GM19193 (cell line): ENCODE results near the gene GRM8.

Source experiments
- POLR2A ChIP-seq: IDR thresholded peaks from 4 replicates; pipeline ENCODE4 v1.6.1; 2011; ENCODE audit not compliant: insufficient read depth, insufficient read length; ENCODE audit errors: extremely low read depth

The GRM8 gene

DNA sequence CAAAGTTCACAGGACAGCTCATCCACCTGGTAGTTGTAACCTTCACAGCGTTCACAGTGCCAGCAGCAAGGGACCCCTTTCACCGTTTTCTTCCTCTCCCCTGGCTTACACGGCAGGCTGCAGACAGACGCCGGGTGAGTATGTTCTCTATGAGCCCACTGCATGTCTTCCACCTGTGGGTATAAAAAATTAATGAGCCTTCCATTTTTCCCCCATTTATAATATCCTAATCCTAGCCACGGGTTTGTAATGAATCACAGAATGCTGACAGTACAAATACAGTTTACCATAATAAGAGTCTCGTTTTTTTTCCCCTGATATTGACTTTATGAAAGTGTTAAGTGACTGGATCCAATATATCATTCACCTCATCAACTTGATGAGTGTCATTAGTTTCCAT is 719.0 kb downstream of the GRM8 start:
- no peak for TF ChIP-seq POLR2A

DNA sequence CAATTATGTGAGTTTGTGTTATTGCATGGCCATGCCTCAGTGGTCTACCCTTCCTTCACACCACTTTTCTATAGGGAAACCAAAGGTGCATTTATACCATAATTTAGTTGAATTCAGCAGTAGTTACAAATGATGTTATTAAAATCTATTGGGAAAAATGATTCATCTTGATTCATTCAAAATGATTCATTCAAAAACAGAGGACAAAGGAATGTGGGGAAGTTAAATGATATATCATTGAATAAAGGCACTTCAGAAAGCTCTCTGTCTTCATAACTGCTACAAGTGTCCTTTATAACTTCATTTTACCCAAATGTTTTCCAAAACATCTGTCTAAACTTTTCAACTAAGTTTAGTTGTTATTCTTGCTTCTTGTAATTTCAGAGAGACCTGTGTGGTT is 722.9 kb downstream of the GRM8 start:
- TF ChIP-seq POLR2A, result no peak

DNA sequence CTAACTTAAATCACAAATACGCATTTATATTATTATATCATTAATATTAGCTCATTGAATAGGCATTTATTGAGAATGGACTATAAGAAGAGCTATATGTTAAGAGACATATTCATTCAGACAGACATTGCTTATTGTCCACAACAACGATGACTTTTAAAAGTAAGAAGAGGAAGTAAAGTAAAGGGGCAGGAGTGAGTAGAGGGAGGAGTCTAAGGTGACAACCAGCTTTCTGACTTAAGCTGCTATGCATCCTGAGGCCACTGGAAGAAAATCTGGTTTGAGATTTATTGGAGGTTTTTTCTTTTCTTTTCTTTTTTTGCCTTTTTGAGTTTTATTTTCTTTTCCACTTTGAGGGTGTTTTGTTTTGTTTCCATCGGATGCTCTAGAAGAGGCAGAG is 723.5 kb downstream of the GRM8 start:
- TF ChIP-seq POLR2A, result no peak

DNA sequence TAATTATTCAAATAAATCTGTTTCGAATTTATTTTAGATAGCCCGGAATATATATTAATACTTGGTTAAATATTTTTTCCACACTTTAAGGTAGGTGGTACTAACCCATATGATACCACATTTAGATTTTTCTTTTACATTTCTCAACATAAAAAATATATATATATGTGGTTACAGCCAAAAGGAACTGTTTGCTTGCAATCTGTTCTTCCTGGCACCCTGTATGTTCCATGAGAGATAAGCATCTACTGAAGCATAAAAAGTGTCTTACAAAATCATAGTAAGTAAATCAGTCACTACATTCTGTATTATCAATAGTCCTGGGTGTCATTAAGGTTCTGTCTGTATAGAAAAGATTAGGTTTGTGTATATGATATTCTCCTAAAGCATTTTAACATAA is 726.8 kb downstream of the GRM8 start:
- no peak for TF ChIP-seq POLR2A

DNA sequence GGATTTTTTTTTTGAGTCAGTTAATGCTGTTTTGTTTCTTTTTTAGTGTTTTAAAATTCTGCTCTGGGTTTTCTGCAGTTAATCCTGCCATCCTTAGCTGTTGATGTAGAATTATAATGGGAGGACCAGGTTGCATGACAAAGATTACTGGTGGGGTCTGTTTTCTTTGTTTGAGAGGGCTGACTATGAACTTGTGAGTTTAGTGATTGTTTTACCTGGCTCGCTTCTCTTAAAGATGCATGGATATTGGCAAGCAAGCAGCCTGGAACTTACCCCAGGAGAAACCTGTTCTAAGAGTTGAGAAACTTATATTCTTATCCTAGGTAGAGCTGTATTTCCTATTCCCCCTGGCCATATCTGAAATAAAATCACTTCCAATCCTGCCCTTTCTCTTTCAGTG is 727.8 kb downstream of the GRM8 start:
- no peak for TF ChIP-seq POLR2A

DNA sequence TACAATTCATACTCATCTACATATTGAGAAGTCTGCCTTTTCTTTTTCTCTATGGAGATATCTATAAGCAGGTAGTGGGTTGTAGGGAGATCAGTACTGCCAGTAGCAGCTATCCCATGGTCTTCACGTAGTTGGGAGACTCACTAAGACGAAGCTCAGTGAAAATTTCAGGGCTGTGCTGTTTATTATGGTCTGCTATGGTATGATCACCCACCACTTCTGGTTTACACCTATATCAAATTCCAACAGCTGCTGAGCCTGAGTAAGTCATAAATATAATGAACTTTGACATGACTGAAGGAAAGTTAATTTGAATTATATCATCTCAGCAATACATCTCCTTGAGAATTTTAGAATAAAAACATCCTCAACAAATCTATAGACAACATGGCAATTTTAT is 741.7 kb downstream of the GRM8 start:
- TF ChIP-seq POLR2A, result no peak

DNA sequence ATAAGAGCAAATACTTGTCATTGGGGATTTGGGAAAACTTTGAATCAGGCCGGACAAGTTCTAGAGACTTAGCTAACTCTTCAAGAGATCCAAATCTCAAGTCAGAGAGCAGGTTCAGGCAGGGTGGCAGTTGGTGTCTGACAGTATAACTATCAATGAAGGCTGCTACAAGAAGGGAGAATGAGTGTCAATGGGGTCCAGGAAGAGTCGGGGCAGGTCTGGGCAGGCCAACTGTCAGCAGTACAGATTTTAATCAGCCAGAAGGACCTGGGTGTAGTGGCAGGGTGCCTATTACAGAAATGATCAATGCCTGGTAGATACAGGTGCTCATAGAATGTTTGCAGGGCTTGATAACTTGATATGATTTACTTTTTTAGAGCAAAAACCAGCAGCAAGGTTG is 751.1 kb downstream of the GRM8 start:
- TF ChIP-seq POLR2A, result no peak

DNA sequence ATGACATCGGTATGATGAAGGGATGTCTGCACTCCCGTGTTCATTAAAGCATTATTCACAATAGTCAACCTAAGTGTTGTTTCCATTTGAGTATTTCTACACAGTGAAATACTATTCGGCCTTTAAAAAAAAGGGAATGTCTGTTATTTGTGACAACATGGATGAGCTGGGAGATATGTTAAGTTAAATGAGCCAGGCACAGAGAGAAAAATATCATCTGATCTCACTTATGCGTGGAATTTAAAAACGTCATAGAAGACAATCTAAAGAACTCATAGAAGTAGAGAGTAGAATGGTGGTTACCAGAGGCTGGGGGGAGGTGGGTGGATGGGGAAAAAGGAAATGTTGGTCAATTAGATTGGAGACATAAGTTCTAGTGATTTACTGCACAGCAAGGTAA is 753.3 kb downstream of the GRM8 start:
- TF ChIP-seq POLR2A, result no peak

DNA sequence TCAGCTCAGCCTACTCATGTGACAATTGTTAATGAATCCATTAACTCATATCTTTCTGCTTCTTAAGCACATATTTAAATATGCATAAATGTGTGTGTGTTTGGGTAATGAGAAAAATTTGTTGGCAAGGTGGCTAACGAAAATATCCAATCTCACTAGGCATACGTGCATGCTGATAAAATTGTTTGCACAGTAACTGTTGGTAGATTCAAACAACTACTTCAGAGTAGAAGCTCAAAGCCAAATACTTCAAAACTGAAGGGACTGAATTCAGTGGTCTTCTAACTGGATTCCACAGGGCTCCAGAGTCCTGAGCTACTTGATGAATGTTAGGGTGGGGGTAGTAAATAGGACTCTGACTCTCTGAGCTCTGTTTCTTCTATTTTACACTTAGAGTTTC is 757.0 kb downstream of the GRM8 start:
- TF ChIP-seq POLR2A, result no peak

DNA sequence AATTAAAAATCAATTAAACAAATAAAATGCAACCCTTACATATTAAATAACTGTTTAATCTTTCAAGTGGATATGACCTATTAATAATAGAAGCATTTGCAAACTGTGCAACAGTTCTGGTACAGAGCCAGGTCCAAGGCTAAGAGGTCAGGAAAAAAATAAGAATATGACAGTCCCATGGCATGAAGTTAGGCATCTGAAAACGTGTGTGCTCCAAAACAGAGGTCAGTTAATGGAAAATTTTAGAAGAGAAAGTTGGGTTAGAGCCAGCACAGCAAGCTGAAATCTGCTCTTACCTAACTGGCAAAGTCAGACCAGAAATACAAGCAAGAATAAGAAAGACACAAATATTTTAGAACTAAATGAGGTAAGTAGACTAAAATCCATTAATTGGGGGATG is 757.7 kb downstream of the GRM8 start:
- no peak for TF ChIP-seq POLR2A

DNA sequence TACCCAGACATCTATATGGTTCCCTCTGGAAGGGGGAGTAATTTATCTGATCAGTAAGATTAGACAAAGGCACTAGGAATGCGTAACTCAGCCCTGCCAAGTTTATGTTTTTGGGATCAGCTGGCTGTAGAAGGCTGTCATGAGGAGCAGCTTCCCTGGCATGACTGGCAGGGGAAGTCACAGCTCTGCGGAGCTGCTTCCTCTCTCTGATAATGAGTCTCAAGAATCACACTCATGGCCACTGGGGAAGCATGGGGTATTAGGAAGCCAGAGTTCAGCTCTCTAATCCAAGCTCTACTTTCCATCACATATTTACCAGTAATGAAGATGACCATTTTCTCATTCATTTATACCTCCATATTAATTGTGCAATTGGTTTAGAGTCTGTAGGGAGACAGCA is 758.9 kb downstream of the GRM8 start:
- TF ChIP-seq POLR2A, result no peak

DNA sequence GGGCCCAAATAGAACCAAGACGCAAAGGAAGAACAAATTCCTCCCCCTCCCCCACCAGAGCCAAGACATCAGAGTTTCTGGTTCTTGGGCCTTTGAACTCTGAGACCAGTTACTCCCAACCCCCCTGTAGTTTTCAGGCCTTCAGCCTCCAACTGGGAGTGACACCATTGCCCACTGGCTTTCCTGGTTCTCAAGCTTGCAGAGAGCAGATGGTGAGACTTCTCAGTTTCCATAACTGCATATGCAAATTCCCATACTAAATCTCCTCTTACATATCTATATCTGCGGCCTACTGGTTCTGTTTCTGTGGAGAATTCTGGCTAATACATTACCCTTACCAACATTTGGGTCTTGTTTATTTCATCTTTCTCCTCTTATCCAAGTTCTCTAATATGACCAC is 762.9 kb downstream of the GRM8 start:
- no peak for TF ChIP-seq POLR2A

DNA sequence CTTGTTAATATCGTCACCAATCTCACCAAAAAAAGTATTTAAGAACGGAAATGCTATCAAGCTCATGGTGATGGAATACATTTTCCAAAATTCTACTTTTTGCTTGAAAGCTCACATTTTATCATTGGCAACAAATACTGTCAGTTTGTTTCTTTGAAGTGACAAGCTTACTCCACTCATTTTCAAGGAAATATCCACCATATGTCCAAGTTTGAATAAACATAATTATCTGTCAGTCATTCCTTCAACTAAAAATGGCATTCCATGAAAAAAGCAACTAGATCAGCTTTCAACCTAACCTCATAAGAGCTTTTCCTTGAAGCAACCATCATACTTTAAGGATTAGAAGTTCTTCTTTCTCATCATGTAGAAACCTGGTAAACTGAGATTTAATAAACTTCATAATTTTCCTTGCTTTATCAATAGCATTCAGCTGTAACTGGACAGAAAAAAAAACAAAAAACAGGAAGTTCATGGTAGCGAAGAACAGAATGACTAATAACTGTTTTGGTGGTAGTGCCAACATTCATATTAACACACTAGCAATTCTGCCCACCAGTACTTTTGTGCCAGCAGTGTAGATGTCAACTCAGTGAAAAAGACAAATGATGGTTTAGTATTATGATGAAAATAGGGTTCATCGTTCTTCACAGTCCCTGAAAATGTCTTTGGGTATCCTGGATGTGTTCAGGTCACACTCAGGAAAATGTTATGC is 764.9 kb downstream of the GRM8 start:
- TF ChIP-seq POLR2A, result no peak

DNA sequence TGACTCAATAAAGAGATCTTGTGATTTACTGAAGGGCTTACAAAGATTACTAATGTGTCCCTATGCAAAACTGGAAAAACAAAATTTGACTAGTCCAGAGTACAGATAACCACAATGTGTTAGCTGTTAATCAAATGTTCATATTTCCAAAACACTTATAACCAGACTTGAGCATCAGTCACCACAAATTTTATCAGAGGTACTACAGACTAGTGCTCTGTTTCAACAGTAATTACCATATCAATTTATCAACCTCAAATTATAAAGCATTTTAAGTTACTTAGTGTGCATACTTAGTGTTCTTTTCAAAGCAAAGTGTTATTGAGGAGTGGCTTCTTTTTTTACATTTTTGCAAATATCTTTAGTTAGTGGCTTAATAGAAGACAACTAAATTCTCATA is 765.9 kb downstream of the GRM8 start:
- no peak for TF ChIP-seq POLR2A

DNA sequence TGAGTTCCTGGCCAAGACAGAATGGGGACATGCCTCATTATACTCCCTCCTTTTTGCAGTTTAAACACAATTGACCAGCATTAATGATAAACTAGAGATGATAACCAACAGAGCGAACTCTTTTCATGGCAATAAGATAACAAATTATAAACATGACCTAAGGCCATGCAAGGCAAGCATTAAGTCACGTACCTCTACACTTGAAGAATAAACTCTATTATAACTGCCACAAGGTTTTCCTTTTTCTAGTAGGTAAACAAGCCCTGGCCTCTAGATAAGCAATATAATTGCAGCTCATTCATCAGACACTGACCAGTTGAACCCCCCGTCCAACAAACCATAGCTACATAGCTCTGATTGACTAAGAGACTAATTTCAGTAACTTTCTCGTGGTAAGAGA is 767.0 kb downstream of the GRM8 start:
- no peak for TF ChIP-seq POLR2A

DNA sequence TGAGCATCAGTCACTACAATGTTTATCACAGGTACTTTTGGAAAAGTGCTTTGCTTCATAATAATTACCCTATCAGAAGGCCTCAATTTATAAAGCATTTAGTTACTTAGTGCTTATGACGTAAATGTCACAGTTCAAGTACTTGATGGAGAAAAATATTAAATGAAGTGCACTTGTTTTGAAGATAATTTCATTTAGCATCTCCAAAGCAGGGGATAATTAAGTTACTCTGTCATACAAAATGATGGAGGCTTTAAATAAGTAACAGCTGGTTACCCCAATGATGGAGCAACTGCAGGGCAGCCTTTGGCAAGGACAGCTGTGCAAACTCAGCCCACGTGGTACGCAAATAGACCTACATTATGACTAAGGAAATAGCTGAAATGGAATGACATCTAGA is 768.8 kb downstream of the GRM8 start:
- no peak for TF ChIP-seq POLR2A

DNA sequence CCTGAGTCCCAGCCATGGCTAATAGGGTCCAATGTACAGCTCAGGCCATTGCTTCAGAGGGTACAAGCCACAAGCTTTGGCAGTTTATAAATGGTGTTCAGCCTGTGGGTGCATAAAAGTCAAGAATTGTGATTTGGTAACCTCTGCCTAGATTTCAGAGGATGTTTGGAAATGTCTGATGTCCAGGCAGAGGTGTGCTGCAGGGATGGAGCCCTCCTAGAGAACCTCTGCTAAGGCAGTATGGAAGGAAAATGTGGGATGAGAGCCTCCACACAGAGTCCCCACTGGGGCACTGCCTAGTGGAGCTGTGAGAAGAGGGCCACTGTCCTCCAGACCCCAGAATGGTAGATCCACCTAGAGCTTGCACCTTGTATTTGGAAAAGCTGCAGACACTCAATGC is 779.9 kb downstream of the GRM8 start:
- no peak for TF ChIP-seq POLR2A
